Sigmoid colon (tissue), 4 donors: ENCODE measurements around the gene TBX20.

Experiments used
- CTCF ChIP-seq, 4 experiments: fragments of 450-650 bp in 3 of 4; fragments of 200-600 bp in 1 of 4; IDR thresholded peaks; one replicate each; pipeline ENCODE4 v1.5.1; 2016 to 2019; ENCODE audit warnings: antibody characterized with exemption in 4 of 4, mild to moderate bottlenecking in 3 of 4, moderate library complexity in 2 of 4
- EP300 ChIP-seq, 4 donors: sonication (generic); formaldehyde crosslinking; IDR thresholded peaks; one replicate each; pipeline ENCODE4 v1.6.1; 2017; ENCODE audit warnings: antibody characterized with exemption in 4 of 4
- POLR2A ChIP-seq, 2 donors: fragments of 450-650 bp; IDR thresholded peaks; one replicate each; pipeline ENCODE4 v1.6.1; 2016; ENCODE audit warnings: antibody characterized with exemption in 2 of 2, mild to moderate bottlenecking in 2 of 2, moderate library complexity in 2 of 2

- TF ChIP-seq CTCF (IDR thresholded peaks at IDR 0.05) (no peak), POLR2A (IDR thresholded peaks at IDR 0.05) (no peak), EP300 (IDR thresholded peaks at IDR 0.05) (no peak)
Measured at GRCh38 chr7:35232994-35233393, 20.9 kb downstream of the TBX20 start.
